Epithelial cell of proximal tubule (primary cell): ENCODE measurements around the gene ST8SIA5. TPM values are rescaled to one million over a fixed set of nuclear protein-coding genes. Genes with fewer than 3 reads are reported as not detected.

Source experiments
- DNase-seq: peaks from one replicate; pipeline ENCODE4 v3.0.0-alpha.2; 2011; ENCODE audit warnings: low read depth
- H3K4me3 ChIP-seq: 2 replicates; pipeline ENCODE4 v1.5.1; 2011; ENCODE audit warnings: low read depth, mild to moderate bottlenecking, low read length
- CTCF ChIP-seq: conservative IDR thresholded peaks from 2 replicates; pipeline ENCODE4 v1.5.1; 2012; ENCODE audit warnings: low read depth, mild to moderate bottlenecking, low read length
- total RNA-seq: library from RNA; depleted of rRNA; stranded (reverse); fragments of >200 nt; gene quantifications from 2 replicates; pipeline ENCODE4 v1.2.3, GENCODE V29; 2015

ST8SIA5 gene
- total RNA-seq, 1 donor from 2014 or later, result not detected

GRCh38 chr18:46625069-46625468, 131.8 kb downstream of the ST8SIA5 start:
- no peak overlapping the region for H3K4me3 ChIP-seq
- no peak for TF ChIP-seq CTCF
- DNase-seq, result no peak

GRCh38 chr18:46624127-46624526, 132.7 kb downstream of the ST8SIA5 start:
- no peak for TF ChIP-seq CTCF
- no peak for DNase-seq
- H3K4me3 ChIP-seq, result no peak overlapping the region

GRCh38 chr18:46623541-46623940, 133.3 kb downstream of the ST8SIA5 start:
- no peak overlapping the region for H3K4me3 ChIP-seq
- TF ChIP-seq CTCF, result no peak
- DNase-seq, result no peak

GRCh38 chr18:46622999-46623398, 133.9 kb downstream of the ST8SIA5 start:
- peak; percentile 38 for TF ChIP-seq CTCF
- H3K4me3 ChIP-seq, result no peak overlapping the region
- DNase-seq, result no peak

DNA sequence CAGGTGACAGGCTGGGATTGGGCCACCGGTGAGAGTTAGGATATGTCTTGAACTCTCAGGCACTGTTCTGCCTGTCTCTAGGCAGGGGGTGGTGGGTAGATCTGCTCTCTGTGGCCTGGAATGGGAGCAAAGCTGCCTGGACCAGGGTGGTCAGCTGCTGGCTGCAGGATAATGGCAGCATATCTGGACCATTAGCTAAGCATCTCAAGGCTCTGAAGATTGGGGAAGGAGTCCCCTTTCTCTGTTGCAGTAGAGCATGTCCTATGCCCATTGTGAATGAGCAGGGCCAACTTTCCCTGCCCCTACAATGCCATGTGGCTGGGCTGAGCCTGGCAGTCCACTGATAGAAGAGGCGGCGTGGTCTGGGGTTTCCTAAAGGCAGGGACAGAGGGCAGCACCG, 134.4 kb downstream of the ST8SIA5 start:
- TF ChIP-seq CTCF, result no peak
- no peak overlapping the region for H3K4me3 ChIP-seq
- DNase-seq, result no peak

- no peak for DNase-seq
- H3K4me3 ChIP-seq, result no peak overlapping the region
- no peak for TF ChIP-seq CTCF
Measured at GRCh38 chr18:46621871-46622270, 135.0 kb downstream of the ST8SIA5 start.

- no peak overlapping the region for H3K4me3 ChIP-seq
- no peak for TF ChIP-seq CTCF
- DNase-seq, result no peak
Measured at GRCh38 chr18:46621111-46621766, 135.6 kb downstream of the ST8SIA5 start.
